Osteocyte (in vitro differentiated cells): ENCODE data around the gene MYOCOS. TPM values are rescaled to one million over a fixed set of nuclear protein-coding genes. Genes with fewer than 3 reads are reported as not detected.
"Not testable (repeated sequence)": the region's sequence is repeated elsewhere in the genome, so short reads cannot be mapped to it uniquely, and the experiment has no call there.

Source experiments
- DNase-seq: peaks from one replicate; pipeline ENCODE4 v3.0.0; 2021; ENCODE audit warnings: mixed read lengths; ENCODE audit not compliant: unreplicated experiment; ENCODE audit errors: extremely low spot score
- H3K27ac Mint-ChIP-seq: one replicate; pipeline ENCODE4 v1.8.0; 2021; ENCODE audit warnings: mild to moderate bottlenecking, mixed read lengths; ENCODE audit not compliant: unreplicated experiment
- H3K27me3 Mint-ChIP-seq: one replicate; pipeline ENCODE4 v1.8.0; 2021; ENCODE audit warnings: mixed read lengths; ENCODE audit not compliant: unreplicated experiment
- H3K36me3 Mint-ChIP-seq: one replicate; pipeline ENCODE4 v1.8.0; 2021; ENCODE audit warnings: mixed read lengths; ENCODE audit not compliant: unreplicated experiment
- H3K4me1 Mint-ChIP-seq: one replicate; pipeline ENCODE4 v1.8.0; 2021; ENCODE audit warnings: mixed read lengths; ENCODE audit not compliant: unreplicated experiment
- H3K4me3 Mint-ChIP-seq: one replicate; pipeline ENCODE4 v1.8.0; 2021; ENCODE audit warnings: mild to moderate bottlenecking, moderate library complexity, mixed read lengths; ENCODE audit not compliant: unreplicated experiment
- H3K9me3 Mint-ChIP-seq: one replicate; pipeline ENCODE4 v1.8.0; 2021; ENCODE audit warnings: mixed read lengths; ENCODE audit not compliant: unreplicated experiment
- CTCF ChIP-seq: fragments of 200-600 bp; sonication (generic); IDR thresholded peaks from 2 replicates; pipeline ENCODE4 v1.5.0; 2021; ENCODE audit warnings: antibody characterized with exemption, mild to moderate bottlenecking, moderate library complexity
- total RNA-seq: library from RNA; stranded (reverse); gene quantifications from 2 replicates; pipeline ENCODE4 v1.2.1, GENCODE V29; 2021

The MYOCOS gene
- total RNA-seq, 1 donor from 2014 or later = not detected

DNA sequence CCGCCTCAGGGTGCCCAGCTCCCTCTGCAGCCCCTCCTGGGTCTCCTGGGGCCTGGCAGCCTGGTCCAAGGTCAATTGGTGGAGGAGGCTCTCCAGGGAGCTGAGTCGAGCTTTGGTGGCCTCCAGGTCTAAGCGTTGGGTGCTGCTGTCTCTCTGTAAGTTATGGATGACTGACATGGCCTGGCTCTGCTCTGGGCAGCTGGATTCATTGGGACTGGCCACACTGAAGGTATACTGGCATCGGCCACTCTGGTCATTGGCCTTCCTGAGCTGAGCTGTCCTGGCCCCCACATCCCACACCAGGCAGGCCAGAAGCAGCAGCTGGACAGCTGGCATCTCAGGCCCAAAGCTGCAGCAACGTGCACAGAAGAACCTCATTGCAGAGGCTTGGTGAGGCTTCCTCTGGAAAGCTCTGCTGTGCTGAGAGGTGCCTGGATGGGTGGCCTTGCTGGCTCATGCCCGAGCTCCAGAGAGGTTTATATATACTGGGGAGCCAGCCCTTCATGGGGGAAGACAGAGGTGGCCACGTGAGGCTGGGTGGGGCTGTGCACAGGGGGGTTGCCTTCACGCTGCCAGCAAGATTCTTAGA is 30.3 kb downstream of the MYOCOS start, which contains the start of gene MYOC:
Gene MYOC (minus strand): TSS at position 455 of the 589 bp plus-strand sequence. CDS start 77 bp downstream, at position 378.
- no peak for TF ChIP-seq CTCF
- H3K4me1 Mint-ChIP-seq = peaks cover 11% of the 10 kb centered on the region
- no peaks in the 10 kb centered on the region for H3K36me3 Mint-ChIP-seq
- no peak for DNase-seq
- H3K4me3 Mint-ChIP-seq = no peak within 1 kb of the TSS
- peaks cover 28% of the 10 kb centered on the region for H3K27me3 Mint-ChIP-seq
- H3K27ac Mint-ChIP-seq = no peak within 1 kb of the TSS
- no peaks in the 10 kb centered on the region for H3K9me3 Mint-ChIP-seq

DNA sequence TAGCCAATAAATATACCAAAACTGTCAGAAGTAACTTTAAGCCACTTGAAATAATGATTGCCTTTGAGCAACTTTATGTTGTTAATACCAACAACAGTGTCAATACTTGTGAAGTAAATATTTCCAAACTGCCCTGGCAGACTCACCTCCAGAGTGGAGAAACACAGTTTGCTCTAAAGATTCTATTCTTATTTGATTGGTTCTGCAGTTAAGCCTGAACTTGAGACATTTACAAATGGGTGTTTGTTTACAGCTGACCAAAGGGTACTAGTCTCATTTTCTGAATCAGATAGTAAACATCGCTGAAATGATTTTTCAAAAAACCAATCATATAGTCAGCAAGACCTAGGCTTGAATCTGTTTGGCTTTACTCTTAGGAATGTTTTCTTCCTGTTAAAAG is 31.8 kb downstream of the MYOCOS start:
- Mint-ChIP-seq H3K36me3 (no peaks in the 10 kb centered on the region), H3K27ac (no peak overlapping the region), H3K4me3 (no peak overlapping the region), H3K9me3 (no peaks in the 10 kb centered on the region), H3K4me1 (peaks cover 11% of the 10 kb centered on the region), H3K27me3 (peaks cover 30% of the 10 kb centered on the region)
- no peak for DNase-seq
- no peak for TF ChIP-seq CTCF

- Mint-ChIP-seq H3K9me3 (no peaks in the 10 kb centered on the region), H3K36me3 (no peaks in the 10 kb centered on the region), H3K4me1 (peaks cover 11% of the 10 kb centered on the region), H3K4me3 (no peak overlapping the region), H3K27me3 (peaks cover 30% of the 10 kb centered on the region), H3K27ac (no peak overlapping the region)
- no peak for TF ChIP-seq CTCF
- no peak for DNase-seq
These were observed 32.3 kb downstream of the MYOCOS start for GRCh38 chr1:171654201-171654941.

- Mint-ChIP-seq H3K4me1 (peaks cover 11% of the 10 kb centered on the region), H3K36me3 (no peaks in the 10 kb centered on the region), H3K9me3 (no peaks in the 10 kb centered on the region), H3K4me3 (no peak overlapping the region), H3K27ac (no peak overlapping the region), H3K27me3 (peaks cover 26% of the 10 kb centered on the region)
- TF ChIP-seq CTCF = peak; percentile 52
- no peak for DNase-seq
These were observed 33.1 kb downstream of the MYOCOS start for GRCh38 chr1:171654942-171655745.

DNA sequence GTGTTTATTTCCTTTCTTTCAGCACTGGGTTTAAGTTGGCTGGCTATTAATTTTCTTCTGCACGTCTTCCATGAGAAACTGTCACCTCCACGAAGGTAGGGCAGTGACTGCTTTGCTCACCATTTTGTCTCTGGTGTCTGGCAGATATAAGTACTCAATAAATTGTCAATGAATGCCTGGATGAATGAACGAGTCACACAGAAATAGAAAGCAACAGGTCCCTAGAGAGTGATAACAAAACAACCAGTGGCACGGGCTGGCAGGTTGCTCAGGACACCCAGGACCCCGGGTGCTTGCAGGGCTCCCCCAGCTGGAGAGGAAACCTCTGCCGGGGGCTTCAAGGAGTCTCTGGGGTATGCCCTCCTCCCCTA is 33.7 kb downstream of the MYOCOS start:
- Mint-ChIP-seq H3K4me3 (no peak overlapping the region), H3K27me3 (peaks cover 22% of the 10 kb centered on the region), H3K4me1 (peaks cover 11% of the 10 kb centered on the region), H3K27ac (no peak overlapping the region), H3K36me3 (no peaks in the 10 kb centered on the region), H3K9me3 (no peaks in the 10 kb centered on the region)
- no peak for TF ChIP-seq CTCF
- no peak for DNase-seq

DNA sequence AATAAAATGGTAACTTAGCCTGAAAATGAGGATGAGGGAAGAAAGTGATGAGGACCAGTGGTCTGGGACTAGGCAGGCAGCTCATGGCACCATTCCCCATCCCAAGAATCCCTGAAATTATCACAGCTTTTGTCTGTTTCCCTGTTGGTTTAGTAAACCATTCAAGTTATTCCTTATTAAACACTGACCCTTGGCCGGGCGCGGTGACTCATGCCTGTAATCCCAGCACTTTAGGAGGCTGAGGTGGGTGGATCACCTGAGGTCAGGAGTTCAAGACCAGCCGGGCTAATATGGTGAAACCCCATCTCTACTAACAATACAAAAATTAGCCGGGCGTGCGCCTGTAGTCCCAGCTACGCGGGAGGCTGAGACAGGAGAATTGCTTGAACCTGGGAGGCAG is 34.2 kb downstream of the MYOCOS start:
- Mint-ChIP-seq H3K27me3 (peaks cover 17% of the 10 kb centered on the region), H3K4me1 (peaks cover 11% of the 10 kb centered on the region)
- H3K27ac Mint-ChIP-seq, H3K9me3 Mint-ChIP-seq, H3K36me3 Mint-ChIP-seq, H3K4me3 Mint-ChIP-seq, DNase-seq: not testable (repeated sequence)
